ENCODE data around the gene GPR152. TPM values are rescaled to one million over a fixed set of nuclear protein-coding genes. Genes with fewer than 3 reads are reported as not detected.

Gene GPR152
- polyA plus RNA-seq, 3 donors: not detected

DNA sequence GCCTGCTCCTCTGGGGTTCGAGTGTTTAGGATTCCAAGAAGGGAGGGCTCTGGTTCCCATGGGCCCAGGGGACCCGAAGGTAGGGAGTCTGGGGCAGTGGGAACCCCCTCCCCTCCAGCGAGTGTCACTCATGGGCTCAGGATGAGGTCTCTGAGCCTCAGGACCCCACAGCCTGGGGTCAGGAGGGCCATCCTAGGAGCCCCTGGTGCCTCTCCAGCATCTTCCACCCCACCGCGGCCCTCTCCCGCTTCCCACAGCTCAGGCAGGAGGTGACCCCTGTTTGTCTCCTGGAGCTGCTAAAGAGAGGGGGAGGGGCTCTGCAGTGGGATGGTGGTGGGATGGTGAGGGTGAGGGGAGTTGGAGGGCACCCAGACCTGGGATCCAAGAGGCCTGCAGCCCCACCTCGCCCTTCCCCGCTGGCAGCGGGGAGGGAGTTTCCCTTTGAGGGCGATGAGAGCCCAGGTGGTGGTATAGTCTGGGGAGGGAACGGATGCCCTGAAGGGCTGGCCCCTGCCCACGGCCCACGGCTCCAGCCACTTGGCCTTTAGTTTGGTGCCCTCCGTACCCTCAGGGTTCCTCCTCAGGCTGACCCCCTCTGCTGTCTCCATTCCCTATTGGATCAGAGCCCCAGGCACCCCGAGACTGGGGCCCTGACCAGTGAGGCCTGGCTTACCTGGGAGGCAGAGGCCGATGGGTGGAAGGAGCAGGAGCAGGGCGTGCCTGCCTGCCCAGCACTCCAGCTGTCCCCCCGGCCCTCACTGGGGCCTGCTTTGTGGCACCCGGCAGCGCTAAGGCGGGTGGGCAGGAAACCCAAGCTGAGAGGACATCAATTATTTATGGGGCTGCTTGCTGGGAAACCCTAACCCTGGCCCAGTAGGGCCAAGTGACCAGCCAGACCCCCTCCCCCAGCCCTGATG is 1.5 kb upstream of the GPR152 start:
- no peak overlapping the region for H2AFZ ChIP-seq (ENCODE audit: insufficient read depth, low read depth, low read length, poor library complexity, severe bottlenecking)
- no peak overlapping the region for H3K9ac ChIP-seq (ENCODE audit: insufficient read depth, low read length, poor library complexity, severe bottlenecking)
- no peaks in the 10 kb centered on the region for H3K27me3 ChIP-seq (ENCODE audit: control insufficient read depth in 2 of 2, insufficient read depth in 2 of 2, low read length in 2 of 2)
- TF ChIP-seq, protein P1, sequence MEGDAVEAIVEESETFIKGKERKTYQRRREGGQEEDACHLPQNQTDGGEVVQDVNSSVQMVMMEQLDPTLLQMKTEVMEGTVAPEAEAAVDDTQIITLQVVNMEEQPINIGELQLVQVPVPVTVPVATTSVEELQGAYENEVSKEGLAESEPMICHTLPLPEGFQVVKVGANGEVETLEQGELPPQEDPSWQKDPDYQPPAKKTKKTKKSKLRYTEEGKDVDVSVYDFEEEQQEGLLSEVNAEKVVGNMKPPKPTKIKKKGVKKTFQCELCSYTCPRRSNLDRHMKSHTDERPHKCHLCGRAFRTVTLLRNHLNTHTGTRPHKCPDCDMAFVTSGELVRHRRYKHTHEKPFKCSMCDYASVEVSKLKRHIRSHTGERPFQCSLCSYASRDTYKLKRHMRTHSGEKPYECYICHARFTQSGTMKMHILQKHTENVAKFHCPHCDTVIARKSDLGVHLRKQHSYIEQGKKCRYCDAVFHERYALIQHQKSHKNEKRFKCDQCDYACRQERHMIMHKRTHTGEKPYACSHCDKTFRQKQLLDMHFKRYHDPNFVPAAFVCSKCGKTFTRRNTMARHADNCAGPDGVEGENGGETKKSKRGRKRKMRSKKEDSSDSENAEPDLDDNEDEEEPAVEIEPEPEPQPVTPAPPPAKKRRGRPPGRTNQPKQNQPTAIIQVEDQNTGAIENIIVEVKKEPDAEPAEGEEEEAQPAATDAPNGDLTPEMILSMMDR (IDR thresholded peaks at IDR 0.05): no peak
- H3K79me2 ChIP-seq (ENCODE audit: insufficient read depth, low read length): no peaks in the 10 kb centered on the region
- no peaks in the 10 kb centered on the region for H3K9me3 Mint-ChIP-seq
- H3K4me2 ChIP-seq (replicated peaks; ENCODE audit: extremely low read depth, low read length, poor library complexity, severe bottlenecking): no peak overlapping the region
- intact Hi-C loops (cut with micrococcal nuclease): no loop called here
- H3K27ac ChIP-seq (ENCODE audit: low read depth in 1 of 2, low read length in 2 of 2): no peak overlapping the region
- H3K36me3 ChIP-seq (replicated peaks in 1 of 2; ENCODE audit: control insufficient read depth in 1 of 2, insufficient read depth in 2 of 2, low read length in 2 of 2): no peaks in the 10 kb centered on the region
- no peak for DNase-seq
- peaks cover 0 to 4% (median 2%) of the 10 kb centered on the region in 3 donors for H3K27me3 Mint-ChIP-seq (ENCODE audit: low read depth in 3 of 3)
- no peak overlapping the region for H3K27ac Mint-ChIP-seq
- no peak overlapping the region for H3K4me3 Mint-ChIP-seq
- no peak overlapping the region for H3K4me3 ChIP-seq (replicated peaks in 1 of 3; ENCODE audit: low read depth in 2 of 3, low read length in 3 of 3)
- peaks cover 17 to 29% of the 10 kb centered on the region in 2 donors for H3K4me1 ChIP-seq (ENCODE audit: control insufficient read depth in 1 of 2, insufficient read depth in 2 of 2, low read length in 2 of 2)
- H3K36me3 Mint-ChIP-seq: no peaks in the 10 kb centered on the region
- WGBS (ENCODE audit: insufficient coverage): 83% methylated on average over 11 of the region's 21 CpGs
- H3K4me1 Mint-ChIP-seq: peaks cover 16% of the 10 kb centered on the region
- H3K9me3 ChIP-seq (replicated peaks in 1 of 2; ENCODE audit: control insufficient read depth in 1 of 2, insufficient read depth in 1 of 2, low read length in 2 of 2): no peaks in the 10 kb centered on the region
- no peaks in the 10 kb centered on the region for H4K20me1 ChIP-seq (ENCODE audit: insufficient read depth, low read length)

DNA sequence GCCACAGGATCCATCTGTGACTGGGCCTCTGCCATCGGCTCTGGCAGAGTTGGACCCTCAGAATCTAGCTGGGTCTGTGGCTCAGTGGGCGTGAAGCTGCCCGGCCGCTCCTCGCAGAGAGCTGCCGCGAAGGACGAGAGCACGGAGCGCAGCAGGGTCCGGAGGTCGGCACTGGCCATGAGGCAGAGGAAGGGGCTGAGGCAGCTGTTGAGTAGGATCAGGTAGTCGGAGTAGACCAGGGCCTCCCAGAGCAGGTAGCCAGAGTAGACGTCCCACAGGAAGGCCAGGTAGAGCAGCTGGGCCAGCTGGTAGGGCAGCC is 912 bp downstream of the GPR152 start:
- H3K79me2 ChIP-seq (ENCODE audit: insufficient read depth, low read length): no peaks in the 10 kb centered on the region
- TF ChIP-seq, protein P1 (IDR thresholded peaks at IDR 0.05): no peak
- intact Hi-C loops (cut with micrococcal nuclease): no loop called here
- peaks cover 25 to 41% of the 10 kb centered on the region in 2 donors for H3K4me1 ChIP-seq (ENCODE audit: control insufficient read depth in 1 of 2, insufficient read depth in 2 of 2, low read length in 2 of 2)
- H3K4me3 ChIP-seq (replicated peaks in 1 of 3; ENCODE audit: low read depth in 2 of 3, low read length in 3 of 3): no peak overlapping the region
- no peak for DNase-seq
- WGBS (ENCODE audit: insufficient coverage): 96% methylated on average over 14 of the region's 14 CpGs
- Mint-ChIP-seq H3K36me3 (no peaks in the 10 kb centered on the region), H3K4me3 (no peak overlapping the region), H3K4me1 (peaks cover 23% of the 10 kb centered on the region), H3K9me3 (no peaks in the 10 kb centered on the region), H3K27me3 (ENCODE audit: low read depth in 3 of 3) (peaks cover 0 to 2% (median under 1%) of the 10 kb centered on the region in 3 donors), H3K27ac (no peak overlapping the region)
- no peak overlapping the region for H2AFZ ChIP-seq (ENCODE audit: insufficient read depth, low read depth, low read length, poor library complexity, severe bottlenecking)
- no peaks in the 10 kb centered on the region for H3K27me3 ChIP-seq (ENCODE audit: control insufficient read depth in 2 of 2, insufficient read depth in 2 of 2, low read length in 2 of 2)
- H3K36me3 ChIP-seq (replicated peaks in 1 of 2; ENCODE audit: control insufficient read depth in 1 of 2, insufficient read depth in 2 of 2, low read length in 2 of 2): no peaks in the 10 kb centered on the region
- H4K20me1 ChIP-seq (ENCODE audit: insufficient read depth, low read length): no peaks in the 10 kb centered on the region
- H3K27ac ChIP-seq (ENCODE audit: low read depth in 1 of 2, low read length in 2 of 2): no peak overlapping the region
- H3K4me2 ChIP-seq (replicated peaks; ENCODE audit: extremely low read depth, low read length, poor library complexity, severe bottlenecking): no peak overlapping the region
- H3K9ac ChIP-seq (ENCODE audit: insufficient read depth, low read length, poor library complexity, severe bottlenecking): no peak overlapping the region
- no peaks in the 10 kb centered on the region for H3K9me3 ChIP-seq (replicated peaks in 1 of 2; ENCODE audit: control insufficient read depth in 1 of 2, insufficient read depth in 1 of 2, low read length in 2 of 2)

Data from CD14-positive monocyte (primary cell).